WTC11 (cell line): ENCODE results near the gene NLRP1. TPM values are rescaled to one million over a fixed set of nuclear protein-coding genes. Genes with fewer than 3 reads are reported as not detected.

Experiments
- ATAC-seq: fragments of 200-7000 bp; cut with Tn5 transposase; 2 replicates; pipeline ENCODE4 v1.10.0; 2021; ENCODE audit warnings: mild to moderate bottlenecking, moderate library complexity
- CTCF ChIA-PET: fragments of 300-600 bp; sonication (Branson Sonifier 250); formaldehyde crosslinking; loops from one replicate; lab custom pipeline; 2021; ENCODE audit warnings: antibody characterized with exemption; lab: Charles Lee
- POLR2A ChIA-PET: fragments of 350-600 bp; sonication (Branson Sonifier 250); formaldehyde crosslinking; loops from one replicate; lab custom pipeline; 2021; ENCODE audit warnings: antibody characterized with exemption; lab: Charles Lee
- DNase-seq: peaks from one replicate; pipeline ENCODE4 v3.0.0; 2021; ENCODE audit warnings: low spot score
- H3K27ac Mint-ChIP-seq: 2 replicates; pipeline ENCODE4 v1.8.0; 2021; ENCODE audit warnings: mixed read lengths
- H3K27me3 Mint-ChIP-seq: 2 replicates; pipeline ENCODE4 v1.8.0; 2021; ENCODE audit warnings: low read depth, mild to moderate bottlenecking, moderate library complexity, mixed read lengths
- H3K36me3 Mint-ChIP-seq: 2 replicates; pipeline ENCODE4 v1.8.0; 2021; ENCODE audit warnings: mixed read lengths
- H3K4me1 Mint-ChIP-seq: 2 replicates; pipeline ENCODE4 v1.8.0; 2022; ENCODE audit warnings: mixed read lengths
- H3K4me3 Mint-ChIP-seq: 2 replicates; pipeline ENCODE4 v1.8.0; 2021; ENCODE audit warnings: mild to moderate bottlenecking, moderate library complexity, mixed read lengths
- H3K9me3 Mint-ChIP-seq: 2 replicates; pipeline ENCODE4 v1.8.0; 2021; ENCODE audit warnings: mixed read lengths
- E2F4 ChIP-seq: sonication (generic); formaldehyde crosslinking; IDR thresholded peaks from 2 replicates; pipeline ENCODE4 v1.8.1; 2022; ENCODE audit warnings: low read depth, mild to moderate bottlenecking, moderate library complexity, missing genetic modification reagents, borderline replicate concordance
- ELF4 ChIP-seq: sonication (generic); formaldehyde crosslinking; IDR thresholded peaks from 2 replicates; pipeline ENCODE4 v1.8.1; 2022; ENCODE audit warnings: low read depth, mild to moderate bottlenecking, moderate library complexity, missing genetic modification reagents
- FOXJ3 ChIP-seq: sonication (generic); formaldehyde crosslinking; IDR thresholded peaks from 2 replicates; pipeline ENCODE4 v1.9.0; 2021; ENCODE audit warnings: missing genetic modification reagents, mild to moderate bottlenecking, borderline replicate concordance
- FOXP4 ChIP-seq: sonication (generic); formaldehyde crosslinking; IDR thresholded peaks from 2 replicates; pipeline ENCODE4 v1.8.0; 2022; ENCODE audit warnings: mild to moderate bottlenecking, missing genetic modification reagents
- GTF2I ChIP-seq: fragments of 250-450 bp; sonication (Bioruptor Pico); conservative IDR thresholded peaks from 2 replicates; pipeline ENCODE4 v1.4.0; 2021; ENCODE audit warnings: mild to moderate bottlenecking
- IRF1 ChIP-seq: sonication (generic); formaldehyde crosslinking; IDR thresholded peaks from 2 replicates; pipeline ENCODE4 v1.8.0; 2023; ENCODE audit warnings: missing genetic modification reagents
- MAX ChIP-seq: sonication (generic); formaldehyde crosslinking; IDR thresholded peaks from 2 replicates; pipeline ENCODE4 v1.8.0; 2022; ENCODE audit warnings: mild to moderate bottlenecking, missing genetic modification reagents
- NR3C1 ChIP-seq: sonication (generic); formaldehyde crosslinking; conservative IDR thresholded peaks from 2 replicates; pipeline ENCODE4 v1.8.1; 2023; ENCODE audit warnings: low read depth, mild to moderate bottlenecking, missing genetic modification reagents
- SMAD3 ChIP-seq: sonication (generic); formaldehyde crosslinking; IDR thresholded peaks from 2 replicates; pipeline ENCODE4 v1.8.0; 2022; ENCODE audit warnings: missing genetic modification reagents, mild to moderate bottlenecking, borderline replicate concordance
- SMAD4 ChIP-seq: sonication (generic); formaldehyde crosslinking; IDR thresholded peaks from 2 replicates; pipeline ENCODE4 v1.8.0; 2022; ENCODE audit warnings: mild to moderate bottlenecking, missing genetic modification reagents
- SOX15 ChIP-seq: fragments of 250-450 bp; sonication (Bioruptor Pico); IDR thresholded peaks from 2 replicates; pipeline ENCODE4 v1.9.0; 2021; ENCODE audit warnings: mild to moderate bottlenecking
- TEAD1 ChIP-seq: sonication (generic); formaldehyde crosslinking; IDR thresholded peaks from 2 replicates; pipeline ENCODE4 v1.8.0; 2022; ENCODE audit warnings: mild to moderate bottlenecking, missing genetic modification reagents
- ZBTB43 ChIP-seq: sonication (generic); formaldehyde crosslinking; IDR thresholded peaks from 2 replicates; pipeline ENCODE4 v1.8.1; 2023; ENCODE audit warnings: mild to moderate bottlenecking, missing genetic modification reagents
- ZMAT4 ChIP-seq: fragments of 250-450 bp; sonication (Bioruptor Pico); IDR thresholded peaks from 2 replicates; pipeline ENCODE4 v1.9.0; 2021; ENCODE audit warnings: mild to moderate bottlenecking
- ZNF121 ChIP-seq: sonication (generic); formaldehyde crosslinking; IDR thresholded peaks from 2 replicates; pipeline ENCODE4 v1.8.0; 2023; ENCODE audit warnings: missing genetic modification reagents
- ZNF219 ChIP-seq: sonication (generic); formaldehyde crosslinking; IDR thresholded peaks from 2 replicates; pipeline ENCODE4 v1.8.0; 2023; ENCODE audit warnings: missing genetic modification reagents, mild to moderate bottlenecking, borderline replicate concordance
- ZNF281 ChIP-seq: sonication (generic); formaldehyde crosslinking; IDR thresholded peaks from 2 replicates; pipeline ENCODE4 v1.8.0; 2023; ENCODE audit warnings: mild to moderate bottlenecking, missing genetic modification reagents
- ZNF396 ChIP-seq: fragments of 250-450 bp; sonication (Bioruptor Pico); IDR thresholded peaks from 2 replicates; pipeline ENCODE4 v1.8.0; 2021; ENCODE audit warnings: mild to moderate bottlenecking, moderate library complexity, borderline replicate concordance
- total RNA-seq: library from RNA; stranded (reverse); gene quantifications from 3 replicates; pipeline ENCODE4 v1.2.3, GENCODE V29; 2021

Gene NLRP1
- total RNA-seq, 1 experiment from 2014 or later, result 17.6 TPM

- Mint-ChIP-seq H3K36me3 (no peaks in the 10 kb centered on the region), H3K4me1 (no peaks in the 10 kb centered on the region), H3K9me3 (no peaks in the 10 kb centered on the region), H3K4me3 (no peak overlapping the region), H3K27ac (no peak overlapping the region), H3K27me3 (peaks cover 3% of the 10 kb centered on the region; the same call in 1 of the 2 replicates)
- no peak for DNase-seq
- POLR2A ChIA-PET, result no interaction called here
- CTCF ChIA-PET, result interaction anchor here (1.2 to 2.1 kb wide), 2 partner anchors 14 to 141 kb away, joined by 4 to 7 read pairs; no protein-coding TSS in a partner anchor
- no peak for ATAC-seq
- no peak for TF ChIP-seq ZNF219 (CRISPR knock-in tag)
- TF ChIP-seq SMAD4 (CRISPR knock-in tag), result no peak
- no peak for TF ChIP-seq SMAD3 (CRISPR knock-in tag)
- no peak for TF ChIP-seq ZMAT4 (CRISPR knock-in tag)
- TF ChIP-seq ELF4 (CRISPR knock-in tag), result no peak
- TF ChIP-seq SOX15 (CRISPR knock-in tag), result no peak
- TF ChIP-seq MAX (CRISPR knock-in tag), result no peak
- no peak for TF ChIP-seq FOXJ3 (CRISPR knock-in tag)
- TF ChIP-seq ZNF121 (CRISPR knock-in tag), result no peak
- no peak for TF ChIP-seq ZNF281 (CRISPR knock-in tag)
- TF ChIP-seq ZNF396 (CRISPR knock-in tag), result no peak
- TF ChIP-seq TEAD1, result no peak
- TF ChIP-seq ZBTB43 (CRISPR knock-in tag), result no peak
- TF ChIP-seq GTF2I (CRISPR knock-in tag), result no peak
- no peak for TF ChIP-seq FOXP4 (CRISPR knock-in tag)
- no peak for TF ChIP-seq NR3C1
- no peak for TF ChIP-seq IRF1
- no peak for TF ChIP-seq E2F4 (CRISPR knock-in tag)
Observed at GRCh38 chr17:5526821-5527598, 57.3 kb downstream of the NLRP1 start.
